ENCODE measurements around the gene SLC7A10. TPM values are rescaled to one million over a fixed set of nuclear protein-coding genes. Genes with fewer than 3 reads are reported as not detected.

SLC7A10 gene
- total RNA-seq, 2 donors from 2014 or later: not detected

- Mint-ChIP-seq H3K36me3 (ENCODE audit: insufficient read depth in 2 of 2) (no peaks in the 10 kb centered on the region), H3K4me3 (no peak overlapping the region)
These were observed 24.9 kb upstream of the SLC7A10 start for GRCh38 chr19:33250500-33250899.

GRCh38 chr19:33249740-33250366 lies 24.2 kb upstream of the SLC7A10 start:
- DNase-seq (no peak), ATAC-seq (replicated peaks in 1 of 2) (no peak)
- H3K9me3 Mint-ChIP-seq: no peaks in the 10 kb centered on the region
- H3K4me1 Mint-ChIP-seq (ENCODE audit: low read depth): no peaks in the 10 kb centered on the region
- peaks cover 1% of the 10 kb centered on the region for H3K27me3 Mint-ChIP-seq (ENCODE audit: low read depth)
- H3K4me3 Mint-ChIP-seq: no peak overlapping the region
- no peaks in the 10 kb centered on the region for H3K36me3 Mint-ChIP-seq (ENCODE audit: insufficient read depth in 2 of 2)
- H3K27ac Mint-ChIP-seq: no peak overlapping the region

More at GRCh38 chr19:33250500-33250899, 24.9 kb upstream of the SLC7A10 start:
- H3K27me3 Mint-ChIP-seq (ENCODE audit: low read depth): no peaks in the 10 kb centered on the region
- H3K27ac Mint-ChIP-seq: no peak overlapping the region
- no peaks in the 10 kb centered on the region for H3K4me1 Mint-ChIP-seq (ENCODE audit: low read depth)
- DNase-seq (no peak), ATAC-seq (replicated peaks in 1 of 2) (no peak)
- no peaks in the 10 kb centered on the region for H3K9me3 Mint-ChIP-seq

GRCh38 chr19:33248954-33249613 lies 23.4 kb upstream of the SLC7A10 start:
- H3K4me1 Mint-ChIP-seq (ENCODE audit: low read depth): no peaks in the 10 kb centered on the region
- no peak overlapping the region for H3K4me3 Mint-ChIP-seq
- H3K27ac Mint-ChIP-seq: no peak overlapping the region
- H3K9me3 Mint-ChIP-seq: no peaks in the 10 kb centered on the region
- H3K36me3 Mint-ChIP-seq (ENCODE audit: insufficient read depth in 2 of 2): no peaks in the 10 kb centered on the region
- H3K27me3 Mint-ChIP-seq (ENCODE audit: low read depth): peaks cover 9% of the 10 kb centered on the region
- ATAC-seq (replicated peaks in 1 of 2): peak in 1 of 2 donors; percentile 40
- no peak for DNase-seq

GRCh38 chr19:33248553-33248953 lies 22.9 kb upstream of the SLC7A10 start:
- Mint-ChIP-seq H3K27ac (no peak overlapping the region), H3K36me3 (ENCODE audit: insufficient read depth in 2 of 2) (no peaks in the 10 kb centered on the region), H3K4me3 (no peak overlapping the region), H3K4me1 (ENCODE audit: low read depth) (no peaks in the 10 kb centered on the region), H3K27me3 (ENCODE audit: low read depth) (peaks cover 14% of the 10 kb centered on the region), H3K9me3 (no peaks in the 10 kb centered on the region)
- DNase-seq (no peak), ATAC-seq (replicated peaks in 1 of 2) (no peak)

- H3K4me3 Mint-ChIP-seq: no peak overlapping the region
- ATAC-seq (replicated peaks in 1 of 2) (no peak), DNase-seq (no peak)
- peaks cover 14% of the 10 kb centered on the region for H3K27me3 Mint-ChIP-seq (ENCODE audit: low read depth)
- no peak overlapping the region for H3K27ac Mint-ChIP-seq
- no peaks in the 10 kb centered on the region for H3K9me3 Mint-ChIP-seq
- no peaks in the 10 kb centered on the region for H3K4me1 Mint-ChIP-seq (ENCODE audit: low read depth)
- no peaks in the 10 kb centered on the region for H3K36me3 Mint-ChIP-seq (ENCODE audit: insufficient read depth in 2 of 2)
These were observed 22.5 kb upstream of the SLC7A10 start for GRCh38 chr19:33248104-33248503.

- H3K27ac Mint-ChIP-seq: no peak overlapping the region
- ATAC-seq (replicated peaks in 1 of 2): no peak
- no peaks in the 10 kb centered on the region for H3K4me1 Mint-ChIP-seq (ENCODE audit: low read depth)
- no peaks in the 10 kb centered on the region for H3K36me3 Mint-ChIP-seq (ENCODE audit: insufficient read depth in 2 of 2)
- H3K27me3 Mint-ChIP-seq (ENCODE audit: low read depth): peaks cover 14% of the 10 kb centered on the region
- H3K9me3 Mint-ChIP-seq: no peaks in the 10 kb centered on the region
- no peak overlapping the region for H3K4me3 Mint-ChIP-seq
- DNase-seq: no peak
These were observed 21.8 kb upstream of the SLC7A10 start for GRCh38 chr19:33247441-33247819.

GRCh38 chr19:33246709-33247440 lies 21.2 kb upstream of the SLC7A10 start:
- Mint-ChIP-seq H3K4me3 (no peak overlapping the region), H3K27ac (no peak overlapping the region), H3K36me3 (ENCODE audit: insufficient read depth in 2 of 2) (no peaks in the 10 kb centered on the region), H3K9me3 (no peaks in the 10 kb centered on the region), H3K27me3 (ENCODE audit: low read depth) (peaks cover 14% of the 10 kb centered on the region), H3K4me1 (ENCODE audit: low read depth) (no peaks in the 10 kb centered on the region)
- no peak for ATAC-seq (replicated peaks in 1 of 2)
- no peak for DNase-seq

GRCh38 chr19:33245948-33246708 lies 20.5 kb upstream of the SLC7A10 start:
- Mint-ChIP-seq H3K4me3 (no peak overlapping the region), H3K27me3 (ENCODE audit: low read depth) (peaks cover 14% of the 10 kb centered on the region), H3K4me1 (ENCODE audit: low read depth) (no peaks in the 10 kb centered on the region), H3K27ac (no peak overlapping the region), H3K9me3 (no peaks in the 10 kb centered on the region), H3K36me3 (ENCODE audit: insufficient read depth in 2 of 2) (no peaks in the 10 kb centered on the region)
- no peak for ATAC-seq (replicated peaks in 1 of 2)
- no peak for DNase-seq

GRCh38 chr19:33242911-33243310 lies 17.3 kb upstream of the SLC7A10 start:
- H3K27me3 Mint-ChIP-seq (ENCODE audit: low read depth): peaks cover 15% of the 10 kb centered on the region
- DNase-seq (no peak), ATAC-seq (replicated peaks in 1 of 2) (no peak)
- H3K36me3 Mint-ChIP-seq (ENCODE audit: insufficient read depth in 2 of 2): no peaks in the 10 kb centered on the region
- no peaks in the 10 kb centered on the region for H3K4me1 Mint-ChIP-seq (ENCODE audit: low read depth)
- H3K4me3 Mint-ChIP-seq: no peak overlapping the region
- no peaks in the 10 kb centered on the region for H3K9me3 Mint-ChIP-seq
- no peak overlapping the region for H3K27ac Mint-ChIP-seq

- DNase-seq: no peak
- H3K4me1 Mint-ChIP-seq (ENCODE audit: low read depth): no peaks in the 10 kb centered on the region
- H3K4me3 Mint-ChIP-seq: no peak overlapping the region
- peaks cover 19% of the 10 kb centered on the region for H3K27me3 Mint-ChIP-seq (ENCODE audit: low read depth)
- no peak overlapping the region for H3K27ac Mint-ChIP-seq
- no peaks in the 10 kb centered on the region for H3K9me3 Mint-ChIP-seq
- no peak for ATAC-seq (replicated peaks in 1 of 2)
- no peaks in the 10 kb centered on the region for H3K36me3 Mint-ChIP-seq (ENCODE audit: insufficient read depth in 2 of 2)
These were observed 16.5 kb upstream of the SLC7A10 start for GRCh38 chr19:33242131-33242530.

GRCh38 chr19:33241530-33242101 lies 16.0 kb upstream of the SLC7A10 start:
- Mint-ChIP-seq H3K27me3 (ENCODE audit: low read depth) (peaks cover 19% of the 10 kb centered on the region), H3K9me3 (no peaks in the 10 kb centered on the region), H3K36me3 (ENCODE audit: insufficient read depth in 2 of 2) (no peaks in the 10 kb centered on the region), H3K27ac (no peak overlapping the region), H3K4me3 (no peak overlapping the region), H3K4me1 (ENCODE audit: low read depth) (no peaks in the 10 kb centered on the region)
- DNase-seq (peak in 1 of 2 donors; percentile 24), ATAC-seq (replicated peaks in 1 of 2) (peak; percentile 36 to 52)

GRCh38 chr19:33241091-33241529 lies 15.5 kb upstream of the SLC7A10 start:
- Mint-ChIP-seq H3K9me3 (no peaks in the 10 kb centered on the region), H3K27me3 (ENCODE audit: low read depth) (peaks cover 19% of the 10 kb centered on the region), H3K36me3 (ENCODE audit: insufficient read depth in 2 of 2) (no peaks in the 10 kb centered on the region), H3K4me1 (ENCODE audit: low read depth) (no peaks in the 10 kb centered on the region), H3K27ac (no peak overlapping the region), H3K4me3 (no peak overlapping the region)
- ATAC-seq (replicated peaks in 1 of 2): no peak
- no peak for DNase-seq
